ENCODE results near the gene LRRC2.
"Not testable (repeated sequence)": the region's sequence is repeated elsewhere in the genome, so short reads cannot be mapped to it uniquely, and the experiment has no call there.

Gene LRRC2

DNA sequence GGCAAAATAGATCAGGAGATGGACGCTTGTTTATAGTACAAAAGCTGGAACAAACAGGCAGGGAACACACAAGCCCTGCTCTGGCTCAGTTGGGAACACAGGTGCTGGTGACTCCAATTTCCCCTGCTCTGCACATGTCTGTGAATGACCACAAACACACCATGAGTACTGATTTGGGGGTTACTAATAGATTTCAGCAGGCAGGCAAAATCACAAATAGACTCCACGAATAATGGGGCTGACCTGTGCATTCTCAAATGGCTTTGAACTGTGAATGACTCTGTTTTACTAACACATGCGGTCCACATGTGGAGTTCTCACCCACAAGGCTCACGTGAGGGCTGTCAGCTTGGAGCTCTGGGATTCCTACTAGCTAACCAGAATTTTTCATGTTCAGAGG lies 64.4 kb downstream of the LRRC2 start:
- no peak for DNase-seq (ENCODE audit: low read depth in 4 of 4, low spot score in 1 of 4)

DNA sequence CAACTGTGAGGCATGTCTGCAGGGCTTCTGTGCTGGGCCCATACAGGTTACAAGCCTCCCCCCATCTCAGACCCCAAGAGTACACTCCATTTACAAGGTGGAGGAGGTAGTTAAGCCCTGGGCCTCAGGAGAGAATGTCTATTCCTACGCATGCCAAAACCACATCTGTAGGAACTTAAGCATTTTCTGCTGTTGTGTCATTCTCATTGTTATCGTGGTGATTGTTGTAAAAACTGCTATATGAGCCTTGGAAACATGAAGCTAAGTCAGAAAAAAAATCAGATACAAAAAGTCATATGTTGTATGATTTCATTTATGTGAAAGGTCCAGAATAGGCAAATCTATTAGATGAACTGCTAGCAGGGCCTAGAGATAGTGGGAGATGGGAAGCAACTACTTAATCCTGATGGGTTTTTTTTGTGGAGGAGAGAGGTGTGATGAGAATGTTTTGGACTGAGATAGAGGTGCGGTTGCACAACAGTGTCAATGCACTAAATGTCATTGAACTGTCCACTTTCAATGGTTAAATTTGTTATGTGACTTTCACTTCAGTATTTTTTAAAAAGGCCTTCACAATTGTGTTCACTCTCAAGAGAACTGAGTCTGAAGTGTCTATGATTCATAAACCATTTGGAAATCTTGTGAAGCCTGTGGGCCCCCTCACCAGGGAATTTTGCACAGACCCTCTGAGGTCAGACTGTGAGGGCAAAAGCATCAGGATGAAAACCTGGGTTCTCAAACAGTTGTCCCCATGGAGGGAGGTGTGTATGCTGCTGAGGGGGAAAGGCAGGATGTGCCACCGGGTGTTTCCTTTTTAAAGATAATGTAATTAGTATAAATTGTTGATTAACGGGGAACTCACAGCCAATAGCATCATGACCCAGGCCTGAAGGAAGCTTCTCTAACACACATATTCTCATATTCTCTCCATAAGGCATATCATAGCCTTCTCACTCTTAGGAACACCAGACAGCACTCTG lies 65.2 kb downstream of the LRRC2 start:
- no peak for DNase-seq (ENCODE audit: low read depth in 4 of 4, low spot score in 1 of 4)

DNA sequence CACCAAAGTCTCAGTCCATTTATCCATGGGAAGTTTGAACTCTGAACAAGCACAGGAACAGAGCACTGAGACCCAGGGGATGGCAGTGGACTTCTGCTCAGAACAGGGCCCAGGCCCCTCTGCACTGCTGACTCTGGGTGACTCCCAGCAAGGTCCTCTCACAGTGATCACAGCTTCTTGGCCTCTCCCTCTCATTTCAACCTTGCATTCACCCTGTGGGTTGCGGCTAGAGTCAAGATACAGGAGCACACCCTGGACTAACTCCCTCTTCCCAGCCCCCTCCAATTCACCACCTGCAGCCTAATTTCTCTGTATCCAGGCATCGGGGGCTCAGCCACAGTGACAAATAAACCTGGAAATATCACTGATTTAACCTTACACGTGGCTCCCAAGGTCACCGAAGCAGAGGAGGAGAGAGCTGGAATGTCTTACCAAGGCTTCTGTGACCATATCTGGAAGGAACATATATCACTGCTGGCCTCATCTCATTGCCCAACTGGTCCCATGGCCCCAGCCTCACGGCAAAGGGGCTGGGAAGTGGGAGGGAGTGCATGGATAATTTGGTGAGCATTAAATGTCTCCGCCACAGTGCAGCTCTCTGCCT lies 67.1 kb downstream of the LRRC2 start:
- DNase-seq (ENCODE audit: low read depth in 4 of 4, low spot score in 1 of 4), result no peak

DNA sequence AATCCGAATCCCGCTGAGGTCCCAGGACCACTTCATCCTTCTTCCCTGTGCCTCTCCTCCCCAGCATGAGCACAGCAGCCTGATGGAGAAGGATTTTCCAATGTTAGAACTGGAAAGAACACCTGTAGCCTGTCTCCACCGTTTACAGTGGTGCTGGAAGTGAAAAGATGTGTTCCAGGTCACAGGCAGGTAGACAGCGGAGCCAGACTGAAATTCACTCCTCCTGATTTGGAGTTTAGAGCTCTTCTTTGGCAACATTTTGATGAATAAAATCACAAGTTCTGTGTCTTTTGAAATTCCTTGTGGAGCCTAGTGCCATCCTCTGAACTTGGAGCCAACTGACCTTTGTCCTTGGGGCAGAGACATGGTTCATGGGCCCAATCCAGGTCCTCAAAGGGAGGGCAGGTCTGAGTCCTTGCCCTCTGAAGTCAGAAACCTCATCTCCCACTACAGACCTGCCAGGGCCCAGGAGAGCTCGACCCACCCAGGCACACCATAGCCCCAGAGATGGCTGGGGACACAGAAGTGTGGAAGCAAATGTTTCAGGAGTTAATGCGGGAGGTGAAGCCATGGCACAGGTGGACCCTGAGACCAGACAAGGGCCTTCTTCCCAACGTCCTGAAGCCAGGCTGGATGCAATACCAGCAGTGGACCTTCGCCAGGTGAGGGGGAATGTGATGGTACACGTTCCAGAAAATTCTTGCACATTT lies 68.4 kb downstream of the LRRC2 start, which contains the start of gene RTP3:
Gene RTP3 (plus strand): TSS at position 421 of the 710 bp plus-strand sequence. CDS start 87 bp downstream, at position 508.
- no peak for DNase-seq (ENCODE audit: low read depth in 4 of 4, low spot score in 1 of 4)

DNA sequence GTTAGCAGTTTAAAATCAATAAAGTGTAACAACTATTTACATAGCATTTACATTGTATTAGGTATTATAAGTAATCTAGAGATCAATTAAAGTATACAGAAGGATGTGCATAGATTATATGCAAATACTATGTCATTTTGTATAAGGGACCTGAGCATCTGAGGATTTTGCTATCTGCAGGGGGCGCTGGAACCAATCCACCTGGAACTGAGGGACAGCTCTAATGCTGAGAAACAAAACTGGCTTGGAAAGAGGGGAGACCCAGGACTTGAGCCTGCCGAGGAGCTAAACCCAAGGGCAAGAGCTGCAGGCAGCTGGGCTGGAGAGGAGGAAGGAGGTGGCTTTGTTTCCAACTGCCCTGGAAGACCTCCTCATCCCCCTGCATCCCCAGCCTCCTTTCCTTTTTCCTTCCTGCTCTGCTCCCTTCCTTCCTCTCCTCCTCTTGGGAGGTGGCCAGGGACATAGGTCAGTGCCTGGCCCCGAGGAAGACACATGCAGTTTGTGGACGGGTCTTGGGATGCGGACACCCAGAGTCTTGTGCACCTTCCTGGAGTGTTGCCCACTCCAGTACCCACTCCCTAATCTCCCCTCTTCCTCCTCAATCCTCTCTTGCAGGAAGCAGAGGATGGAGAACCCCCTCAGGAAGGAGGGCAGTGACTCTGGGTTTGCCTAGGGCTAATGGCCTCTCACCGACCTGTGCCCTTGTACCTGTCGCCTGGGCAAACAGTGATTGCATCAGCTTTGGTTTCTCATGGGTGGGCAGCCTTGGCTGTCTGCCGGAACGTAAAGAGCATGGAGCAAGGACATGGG lies 69.2 kb downstream of the LRRC2 start:
- peak in 1 of 4 experiments; percentile 11 for DNase-seq (ENCODE audit: low read depth in 4 of 4, low spot score in 1 of 4)

DNA sequence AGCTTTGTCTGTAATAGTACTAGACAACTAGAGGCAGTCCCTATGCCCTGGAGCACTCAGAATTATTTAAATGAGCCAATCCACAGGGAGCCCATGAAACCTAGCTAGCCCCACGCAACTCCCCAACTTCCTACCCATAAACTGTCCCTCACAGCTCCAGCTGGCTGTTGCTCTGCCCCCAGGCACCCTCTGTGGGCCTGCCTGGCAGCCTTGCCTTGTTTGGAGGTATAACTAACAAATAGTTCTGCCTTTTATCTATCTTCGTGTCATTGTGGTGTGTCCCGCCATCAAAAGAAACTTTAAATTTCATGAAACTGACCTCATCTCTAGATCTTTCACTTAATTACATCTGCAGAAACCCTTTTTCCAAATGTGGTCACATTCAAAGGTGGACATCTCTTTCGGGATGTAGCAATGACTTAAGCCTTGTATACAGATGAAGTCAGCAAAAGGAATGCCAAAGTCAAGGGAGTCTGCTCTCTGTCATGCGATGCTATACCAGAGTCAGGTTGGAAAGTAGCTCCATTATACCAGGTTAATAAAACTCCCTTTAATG lies 70.1 kb downstream of the LRRC2 start:
- DNase-seq (ENCODE audit: low read depth in 4 of 4, low spot score in 1 of 4), result no peak

DNA sequence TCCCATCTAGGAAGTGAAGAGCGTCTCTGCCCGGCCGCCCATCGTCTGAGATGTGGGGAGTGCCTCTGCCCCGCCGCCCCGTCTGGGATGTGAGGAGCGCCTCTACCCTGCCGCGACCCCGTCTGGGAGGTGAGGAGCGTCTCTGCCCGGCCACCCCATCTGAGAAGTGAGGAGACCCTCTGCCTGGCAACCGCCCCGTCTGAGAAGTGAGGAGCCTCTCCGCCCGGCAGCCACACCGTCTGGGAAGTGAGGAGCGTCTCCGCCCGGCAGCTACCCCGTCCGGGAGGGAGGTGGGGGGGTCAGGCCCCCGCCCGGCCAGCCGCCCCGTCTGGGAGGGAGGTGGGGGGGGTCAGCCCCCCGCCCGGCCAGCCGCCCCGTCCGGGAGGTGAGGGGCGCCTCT lies 71.6 kb downstream of the LRRC2 start:
- DNase-seq (ENCODE audit: low read depth in 4 of 4, low spot score in 1 of 4), result not testable (repeated sequence)

DNA sequence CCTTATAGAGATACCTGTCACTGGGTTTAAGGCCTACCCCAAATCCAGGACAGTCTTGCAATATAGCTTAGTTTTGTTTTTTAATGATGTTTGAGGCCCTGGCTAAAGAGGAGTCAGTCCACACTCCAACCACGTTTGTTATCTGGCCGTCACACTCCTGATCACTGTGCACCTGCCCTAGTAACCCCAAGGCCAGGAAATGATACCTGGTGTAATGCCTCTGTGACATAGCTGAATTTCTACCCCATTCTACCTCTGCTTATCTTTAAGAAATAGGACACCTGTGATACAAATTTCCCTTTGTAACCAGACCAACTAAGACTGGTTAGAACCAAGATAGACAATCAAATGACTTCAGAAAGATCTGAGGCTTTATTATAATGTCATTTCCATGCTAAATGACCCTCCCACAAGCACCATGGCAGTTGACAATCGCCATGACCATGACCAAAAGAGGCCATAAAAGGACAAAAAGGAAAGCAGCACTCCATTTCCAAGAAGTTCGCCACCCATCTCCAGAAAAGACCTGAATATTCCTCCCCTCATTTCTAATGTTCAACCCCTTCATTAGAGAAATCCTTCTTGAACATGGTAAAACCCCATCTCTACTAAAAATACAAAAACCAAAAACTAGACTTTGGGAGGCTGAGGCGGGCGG lies 73.1 kb downstream of the LRRC2 start:
- DNase-seq (ENCODE audit: low read depth in 4 of 4, low spot score in 1 of 4), result no peak

DNA sequence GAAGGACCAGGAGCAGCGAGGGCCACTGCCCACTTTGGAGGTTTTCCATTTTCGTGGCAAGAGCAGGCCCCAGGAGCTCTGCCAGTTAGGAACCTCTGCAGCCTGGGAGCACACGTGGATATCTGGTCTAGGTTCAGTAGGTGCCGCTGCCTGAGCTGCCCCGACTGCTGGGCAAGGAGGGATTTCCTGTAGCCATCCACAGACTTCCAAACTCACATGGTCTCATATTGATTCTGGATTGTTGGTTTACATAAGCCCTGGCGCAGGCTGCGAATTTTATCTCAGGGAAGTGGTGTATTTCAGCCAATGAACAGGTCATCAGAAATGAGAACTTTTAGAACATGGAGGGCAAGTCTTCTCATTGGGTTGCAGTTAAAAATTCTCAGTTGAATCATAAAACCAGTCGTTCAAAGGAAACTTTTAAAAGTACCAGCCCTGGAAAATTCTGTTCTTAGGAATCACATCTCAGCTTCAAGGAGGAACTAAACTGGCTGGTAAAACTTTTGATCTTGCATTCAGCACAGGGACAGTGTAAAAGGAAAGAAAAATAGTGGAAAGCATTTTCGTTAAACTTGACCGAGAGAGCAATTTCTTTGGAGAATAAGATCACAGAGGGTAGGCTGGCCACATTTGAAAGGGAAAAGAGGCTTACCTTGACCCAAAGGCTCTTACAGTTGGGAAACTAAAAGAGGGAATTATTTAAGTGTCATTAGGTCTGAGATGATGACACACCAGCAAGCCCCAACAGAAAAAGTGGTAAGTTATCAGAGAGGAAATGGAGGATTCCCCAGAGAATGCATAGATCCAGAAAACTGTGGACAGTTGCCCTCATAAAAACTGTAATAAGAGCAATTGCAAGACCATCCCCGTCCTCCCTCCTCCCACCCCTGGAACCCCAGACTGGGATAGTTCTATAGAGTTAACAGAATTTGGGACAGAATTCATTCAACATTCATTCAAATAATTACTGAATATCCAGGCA lies 74.7 kb downstream of the LRRC2 start:
- no peak for DNase-seq (ENCODE audit: low read depth in 4 of 4, low spot score in 1 of 4)

DNA sequence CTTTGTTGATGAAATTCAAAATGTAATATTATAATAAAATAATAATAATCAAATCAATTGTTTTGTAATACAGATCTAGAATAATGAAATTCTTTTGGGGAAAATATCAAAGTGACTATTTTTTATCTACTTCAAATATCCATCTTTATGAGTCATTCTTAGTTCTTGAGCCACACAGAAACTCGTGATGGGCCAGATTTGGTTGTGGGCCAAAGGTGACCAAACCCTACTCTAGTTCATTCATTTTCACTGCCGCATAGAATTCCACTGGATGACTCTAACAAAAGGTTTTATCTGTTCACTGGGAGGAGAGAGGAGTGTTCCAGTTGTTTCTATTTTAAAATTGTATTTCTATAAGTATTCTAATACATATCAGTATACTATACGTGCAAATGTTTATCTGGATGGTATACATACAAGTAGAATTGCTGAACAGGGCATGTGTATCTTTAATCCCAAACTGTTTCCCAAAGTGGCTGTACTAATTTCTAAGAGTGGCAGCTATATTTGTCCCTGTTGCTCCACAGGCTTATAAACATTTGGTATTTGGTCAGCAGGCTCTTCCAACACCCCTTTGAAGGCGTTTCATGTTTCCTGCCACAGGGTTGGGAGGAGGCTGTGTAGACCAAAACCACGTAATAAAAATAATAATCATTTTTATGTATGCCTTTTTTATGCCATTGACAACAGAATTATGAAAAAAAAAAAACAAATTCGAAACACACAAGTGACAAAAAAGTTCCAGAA lies 75.6 kb downstream of the LRRC2 start:
- DNase-seq (ENCODE audit: low read depth in 4 of 4, low spot score in 1 of 4), result no peak

DNA sequence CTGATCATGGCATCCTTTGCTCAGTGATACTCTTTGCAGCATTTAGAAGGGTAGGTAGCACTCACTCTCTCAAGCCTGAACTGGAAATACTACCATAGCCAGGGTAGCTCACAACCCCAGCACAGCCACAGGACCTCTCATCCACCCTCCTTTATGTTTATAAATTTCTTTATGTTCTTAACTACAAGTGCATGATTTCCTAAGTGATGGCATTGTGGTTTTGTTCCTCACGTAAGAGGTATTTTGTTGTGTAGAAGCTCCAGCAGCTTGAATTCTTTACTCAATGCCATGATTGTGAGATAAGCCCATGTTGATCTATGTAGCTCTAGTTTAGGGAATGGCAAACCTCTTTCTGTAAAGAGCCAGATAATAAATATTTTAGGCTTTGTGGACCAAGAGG lies 76.2 kb downstream of the LRRC2 start:
- no peak for DNase-seq (ENCODE audit: low read depth in 4 of 4, low spot score in 1 of 4)

DNA sequence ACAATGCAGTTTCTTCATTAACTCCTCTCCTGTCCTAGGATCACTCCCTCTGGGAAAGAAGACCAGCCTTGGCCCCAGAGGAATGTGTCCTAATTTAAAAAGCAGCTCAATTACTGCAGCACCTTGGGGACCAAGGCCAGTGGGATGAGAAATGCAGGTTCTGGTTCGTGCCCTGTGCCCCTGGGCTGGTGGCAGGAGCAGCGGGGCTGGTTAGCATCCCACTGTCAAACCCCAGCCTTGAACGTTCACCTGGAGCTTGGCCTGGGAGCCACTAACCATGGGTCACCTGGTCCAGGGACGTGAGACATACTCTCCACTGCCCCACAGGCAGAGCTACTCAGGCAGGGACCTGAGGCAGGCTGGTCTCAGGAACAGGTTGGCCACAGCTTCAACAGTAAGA lies 76.7 kb downstream of the LRRC2 start:
- no peak for DNase-seq (ENCODE audit: low read depth in 4 of 4, low spot score in 1 of 4)

DNA sequence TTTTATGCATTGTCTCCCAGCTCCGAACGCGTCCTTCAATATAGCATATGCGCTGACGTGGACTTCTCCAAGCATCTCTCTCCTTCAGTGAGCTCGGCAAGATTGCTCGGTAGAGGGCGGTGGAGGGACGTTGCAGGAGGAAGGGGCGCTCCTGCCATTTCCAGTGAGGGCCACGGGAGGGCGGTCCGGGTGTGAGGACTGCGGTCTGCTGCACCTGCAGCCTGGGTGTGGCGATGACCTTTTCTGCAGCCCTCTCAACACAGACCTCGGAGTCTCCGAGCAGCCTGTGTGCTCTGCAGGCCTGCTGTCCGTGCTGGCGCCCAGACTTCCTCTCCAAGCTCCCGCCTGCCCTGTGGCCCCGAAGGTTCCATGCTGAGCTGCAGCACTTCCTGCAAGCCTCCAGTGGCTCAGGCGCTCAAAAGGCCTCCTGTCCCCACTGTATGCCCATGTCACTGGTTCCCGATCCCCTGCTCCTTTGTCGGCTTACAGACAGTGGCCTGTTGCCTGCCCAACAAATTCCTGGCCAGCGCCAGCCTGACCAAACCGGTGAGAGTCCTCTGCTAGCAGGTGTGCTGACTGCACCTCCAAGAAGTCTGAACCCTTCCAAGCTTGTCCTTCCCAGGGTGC lies 77.3 kb downstream of the LRRC2 start:
- DNase-seq (ENCODE audit: low read depth in 4 of 4, low spot score in 1 of 4), result peak; percentile 82 to 89 (median 87)

DNA sequence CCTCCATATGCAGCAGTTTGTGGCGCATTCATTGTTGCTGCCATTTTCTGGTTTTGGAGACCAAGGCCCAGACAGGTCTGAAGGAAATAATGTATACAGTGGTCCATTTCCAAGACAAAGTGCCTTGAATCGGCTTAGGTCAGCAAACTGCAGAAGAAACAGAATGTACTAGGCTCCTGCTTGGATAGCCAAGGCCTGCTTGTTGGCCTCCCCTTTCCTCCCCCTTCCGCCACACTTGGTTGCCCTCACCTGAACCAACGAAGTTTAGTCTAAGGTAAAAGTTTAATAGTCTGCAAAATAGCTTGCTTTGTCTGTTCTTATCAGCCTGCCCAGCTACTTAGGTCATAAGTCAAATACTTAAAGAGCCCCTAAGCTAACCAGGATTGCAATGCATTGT lies 80.3 kb downstream of the LRRC2 start:
- DNase-seq (ENCODE audit: low read depth in 4 of 4, low spot score in 1 of 4), result no peak

DNA sequence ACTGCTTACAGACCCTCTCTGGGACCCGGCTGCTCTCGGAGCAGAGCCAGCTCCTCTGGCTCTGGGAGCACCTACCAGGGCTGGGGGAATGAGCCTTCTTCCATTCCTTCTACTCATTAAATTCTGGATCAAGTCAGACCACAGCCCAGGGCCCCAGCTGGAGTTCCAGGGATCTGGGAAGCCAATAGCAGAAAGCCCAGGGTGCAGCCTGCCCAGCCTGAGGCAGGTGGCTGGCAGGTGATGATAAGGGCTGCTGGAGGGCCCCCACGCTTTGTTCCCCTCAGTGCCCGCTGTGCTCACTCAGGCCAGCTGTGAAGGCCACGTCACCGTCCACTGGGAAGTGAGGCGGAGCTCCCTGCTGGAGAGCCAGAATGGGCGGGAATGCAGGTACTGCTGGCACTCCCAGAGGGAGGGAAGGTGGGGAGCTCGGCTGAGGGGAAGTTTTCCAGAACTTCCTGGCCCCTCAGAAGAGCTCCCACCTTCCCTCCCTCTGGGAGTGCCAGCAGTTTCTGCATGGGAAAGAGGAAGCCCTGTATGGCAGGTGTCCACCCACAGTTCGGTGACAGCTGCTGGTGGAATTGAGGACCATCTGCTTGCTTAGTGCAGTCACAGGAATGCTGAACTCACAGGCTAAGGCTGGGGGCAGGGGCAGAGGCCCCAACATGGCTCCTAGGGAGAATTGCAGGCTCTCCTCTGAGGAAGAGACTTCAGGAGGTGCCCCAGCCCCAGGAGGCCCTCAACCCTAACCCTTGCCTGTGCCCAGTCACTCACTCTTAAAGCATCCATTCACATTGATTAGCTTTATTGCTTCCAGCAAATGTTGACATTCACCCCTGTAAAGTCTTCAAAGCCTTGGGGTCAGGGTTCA lies 81.0 kb downstream of the LRRC2 start:
- no peak for DNase-seq (ENCODE audit: low read depth in 4 of 4, low spot score in 1 of 4)

DNA sequence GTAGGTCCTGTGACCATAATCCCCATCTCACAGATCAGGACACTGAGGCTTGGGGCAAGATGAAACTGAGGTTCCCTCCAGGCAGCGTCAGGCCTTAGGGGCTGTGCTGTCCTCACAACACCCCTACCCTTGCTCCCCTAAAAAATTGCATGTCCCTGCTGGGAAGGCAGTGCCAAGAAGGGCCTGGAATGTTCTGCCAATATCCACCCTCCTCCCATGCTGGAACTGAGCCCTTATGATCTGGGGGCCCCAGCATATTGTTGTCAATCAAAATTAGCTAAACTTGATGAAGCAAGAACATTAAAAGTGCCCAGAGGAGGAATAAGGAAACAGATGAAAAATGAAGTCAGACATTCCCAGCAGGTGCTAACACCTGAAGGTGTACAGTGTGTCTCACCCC lies 81.7 kb downstream of the LRRC2 start:
- no peak for DNase-seq (ENCODE audit: low read depth in 4 of 4, low spot score in 1 of 4)

DNA sequence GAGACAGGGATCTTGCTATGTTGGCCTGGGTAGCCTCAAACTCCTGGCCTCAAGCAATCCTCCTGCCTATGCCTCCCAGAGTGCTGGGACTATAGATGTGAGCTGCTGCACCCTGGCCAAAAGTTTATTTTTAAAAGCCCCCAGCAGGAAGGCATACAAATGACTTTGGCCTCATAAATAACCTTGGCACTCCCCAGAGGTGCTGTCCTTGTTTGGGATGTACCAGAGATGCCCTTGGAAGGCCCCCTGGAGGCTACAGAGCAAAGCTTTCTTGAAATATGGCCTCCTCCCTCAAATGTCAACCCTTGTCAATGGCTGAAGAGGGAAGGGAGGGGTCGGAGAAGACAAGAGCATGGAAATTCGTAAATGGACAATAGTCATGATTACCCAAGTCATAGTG lies 82.3 kb downstream of the LRRC2 start:
- no peak for DNase-seq (ENCODE audit: low read depth in 4 of 4, low spot score in 1 of 4)

All from stimulated activated CD4-positive, alpha-beta T cell treated with anti-CD3 and anti-CD28 coated beads, Interleukin-1b, Interleukin-23, amount 100 ng/mL, for 24 hours (primary cell).